Left lung (tissue), 10 donors: ENCODE measurements around the gene GPR82. TPM values are rescaled to one million over a fixed set of nuclear protein-coding genes. Genes with fewer than 3 reads are reported as not detected.

Source experiments
- ATAC-seq: fragments of 200-7000 bp; cut with Tn5 transposase; one replicate; pipeline ENCODE4 v1.9.1; 2020; ENCODE audit warnings: moderate library complexity
- DNase-seq, 4 donors: peaks; one replicate each; pipeline ENCODE4 v3.0.0-alpha.2; 2013 to 2020
- H3K27ac ChIP-seq, 2 donors: fragments of 200-600 bp; sonication (generic) in 1 of 2; one replicate each; pipeline versions ENCODE4 v1.5.0 to v1.8.0; 2020 to 2021
- H3K27me3 ChIP-seq, 2 donors: fragments of 200-600 bp; sonication (generic) in 1 of 2; one replicate each; pipeline versions ENCODE4 v1.5.0 to v1.8.0; 2020 to 2021
- H3K36me3 ChIP-seq, 2 donors: fragments of 200-600 bp; sonication (generic) in 1 of 2; one replicate each; pipeline versions ENCODE4 v1.5.0 to v1.8.0; 2020 to 2021
- H3K4me1 ChIP-seq, 2 donors: fragments of 200-600 bp; one replicate each; pipeline ENCODE4 v1.8.0; 2021
- H3K4me3 ChIP-seq, 2 donors: fragments of 200-600 bp; sonication (generic) in 1 of 2; one replicate each; pipeline versions ENCODE4 v1.5.0 to v1.8.0; 2020 to 2021; ENCODE audit warnings: mild to moderate bottlenecking in 1 of 2
- H3K9me3 ChIP-seq, 2 donors: fragments of 200-600 bp; sonication (generic) in 1 of 2; one replicate each; pipeline versions ENCODE4 v1.5.0 to v1.8.0; 2020 to 2021
- intact Hi-C, 2 donors: fragments of 100-400 bp; cut with DNase I; formaldehyde crosslinking; loops; one replicate each; pipeline versions ENCODE4 v1.11.2 to v1.14.2; 2022
- polyA plus RNA-seq, 6 donors: library from polyadenylated mRNA; unstranded; fragments of 120-200 nt; gene quantifications; one replicate each; pipeline ENCODE4 v1.2.1, GENCODE V29; 2013; ENCODE audit not compliant: insufficient read length in 6 of 6
- total RNA-seq, 2 donors: library from RNA; stranded (reverse); fragmentation: NEBNext Ultra II Directional; extraction: Animal tissue kit (Norgen Biotek cat#: 25700); gene quantifications; one replicate each; pipeline ENCODE4 v1.2.1, GENCODE V29; 2021
- TF ChIP-seq, protein P1 (sequence below), 2 donors: fragments of 200-600 bp; sonication (generic) in 1 of 2; IDR thresholded peaks; one replicate each; pipeline versions ENCODE4 v1.5.0 to v1.8.0; 2021; ENCODE audit warnings: antibody characterized with exemption in 2 of 2
- donor health status: DM: no; HTN: yes; CAD: no.
- donor health status: DM: no; HTN: no; CAD: no.

The GPR82 gene
- total and polyA plus RNA-seq, 8 donors, result 0.11 to 0.37 (median 0.18) TPM; not detected in 1

DNA sequence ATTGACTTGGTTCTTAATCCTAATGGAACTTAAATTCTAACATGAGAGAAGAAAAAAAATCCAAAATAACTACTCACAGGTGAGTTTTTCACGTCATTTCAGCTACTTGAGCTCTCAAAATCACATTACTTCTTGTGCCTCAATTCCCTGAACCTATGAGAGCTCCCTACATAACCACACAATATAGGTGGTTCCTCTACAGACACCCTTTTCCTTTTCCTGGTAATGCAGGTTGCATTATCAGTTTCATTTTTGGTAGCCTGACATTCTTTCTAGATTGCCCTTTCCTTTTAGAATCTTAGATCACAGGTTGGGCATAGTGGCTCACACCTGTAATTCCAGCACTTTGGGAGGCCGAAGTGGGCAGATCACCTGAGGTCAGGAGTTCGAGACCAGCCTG lies 31.0 kb upstream of the GPR82 start:
- no peak overlapping the region for H3K4me3 ChIP-seq
- H3K27me3 ChIP-seq, result no peaks in the 10 kb centered on the region
- H3K4me1 ChIP-seq, result no peaks in the 10 kb centered on the region
- no peak for DNase-seq
- no peak for ATAC-seq
- intact Hi-C loops, result no loop called here
- TF ChIP-seq, protein P1, sequence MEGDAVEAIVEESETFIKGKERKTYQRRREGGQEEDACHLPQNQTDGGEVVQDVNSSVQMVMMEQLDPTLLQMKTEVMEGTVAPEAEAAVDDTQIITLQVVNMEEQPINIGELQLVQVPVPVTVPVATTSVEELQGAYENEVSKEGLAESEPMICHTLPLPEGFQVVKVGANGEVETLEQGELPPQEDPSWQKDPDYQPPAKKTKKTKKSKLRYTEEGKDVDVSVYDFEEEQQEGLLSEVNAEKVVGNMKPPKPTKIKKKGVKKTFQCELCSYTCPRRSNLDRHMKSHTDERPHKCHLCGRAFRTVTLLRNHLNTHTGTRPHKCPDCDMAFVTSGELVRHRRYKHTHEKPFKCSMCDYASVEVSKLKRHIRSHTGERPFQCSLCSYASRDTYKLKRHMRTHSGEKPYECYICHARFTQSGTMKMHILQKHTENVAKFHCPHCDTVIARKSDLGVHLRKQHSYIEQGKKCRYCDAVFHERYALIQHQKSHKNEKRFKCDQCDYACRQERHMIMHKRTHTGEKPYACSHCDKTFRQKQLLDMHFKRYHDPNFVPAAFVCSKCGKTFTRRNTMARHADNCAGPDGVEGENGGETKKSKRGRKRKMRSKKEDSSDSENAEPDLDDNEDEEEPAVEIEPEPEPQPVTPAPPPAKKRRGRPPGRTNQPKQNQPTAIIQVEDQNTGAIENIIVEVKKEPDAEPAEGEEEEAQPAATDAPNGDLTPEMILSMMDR (IDR thresholded peaks at IDR 0.05), result no peak
- no peak overlapping the region for H3K27ac ChIP-seq
- H3K36me3 ChIP-seq, result no peaks in the 10 kb centered on the region
- H3K9me3 ChIP-seq, result no peaks in the 10 kb centered on the region

DNA sequence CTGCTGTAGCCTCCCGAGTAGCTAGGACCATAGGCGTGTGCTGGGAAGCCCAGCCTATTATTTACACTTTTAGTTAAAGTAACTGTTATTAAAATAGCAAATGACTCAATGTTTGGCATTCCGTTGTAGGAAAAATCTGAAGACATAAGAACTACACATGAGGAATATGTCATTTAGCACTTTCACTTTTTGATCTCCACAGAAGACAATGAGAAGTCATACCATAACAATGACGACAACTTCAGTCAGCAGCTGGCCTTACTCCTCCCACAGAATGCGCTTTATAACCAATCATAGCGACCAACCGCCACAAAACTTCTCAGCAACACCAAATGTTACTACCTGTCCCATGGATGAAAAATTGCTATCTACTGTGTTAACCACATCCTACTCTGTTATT lies 28.6 kb upstream of the GPR82 start:
- Histone ChIP-seq H3K9me3 (no peaks in the 10 kb centered on the region), H3K36me3 (no peaks in the 10 kb centered on the region), H3K4me3 (no peak overlapping the region), H3K4me1 (no peaks in the 10 kb centered on the region), H3K27me3 (no peaks in the 10 kb centered on the region), H3K27ac (no peak overlapping the region)
- ATAC-seq (no peak), DNase-seq (no peak)
- TF ChIP-seq, protein P1 (IDR thresholded peaks at IDR 0.05), result no peak
- intact Hi-C loops, result no loop called here

DNA sequence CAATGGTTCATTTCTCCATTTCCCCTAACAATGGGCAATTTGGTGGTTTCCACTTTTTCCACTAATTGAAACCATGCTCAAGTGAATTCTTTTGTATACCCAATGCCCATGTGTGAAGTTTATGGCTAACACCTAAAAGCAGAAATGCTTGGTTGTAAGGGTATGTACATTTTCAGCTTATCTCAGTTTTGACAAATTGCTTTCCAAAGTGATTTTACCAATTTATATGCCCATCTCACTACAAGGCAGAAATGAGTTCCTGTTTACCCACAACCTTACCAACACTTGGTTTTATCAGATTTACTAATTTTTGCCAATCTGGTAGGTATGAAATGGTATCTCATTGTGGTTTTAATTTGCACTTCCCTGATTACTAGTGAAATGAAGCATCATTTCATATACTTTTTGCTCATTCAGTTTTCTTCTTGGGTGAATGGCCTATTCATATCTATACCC lies 20.4 kb upstream of the GPR82 start:
- Histone ChIP-seq H3K4me1 (peaks cover 0 to 10% of the 10 kb centered on the region in 2 donors), H3K4me3 (no peak overlapping the region), H3K27ac (no peak overlapping the region), H3K27me3 (no peaks in the 10 kb centered on the region), H3K36me3 (no peaks in the 10 kb centered on the region), H3K9me3 (no peaks in the 10 kb centered on the region)
- TF ChIP-seq, protein P1 (IDR thresholded peaks at IDR 0.05), result no peak
- intact Hi-C loops, result no loop called here
- ATAC-seq, result no peak
- DNase-seq, result no peak

DNA sequence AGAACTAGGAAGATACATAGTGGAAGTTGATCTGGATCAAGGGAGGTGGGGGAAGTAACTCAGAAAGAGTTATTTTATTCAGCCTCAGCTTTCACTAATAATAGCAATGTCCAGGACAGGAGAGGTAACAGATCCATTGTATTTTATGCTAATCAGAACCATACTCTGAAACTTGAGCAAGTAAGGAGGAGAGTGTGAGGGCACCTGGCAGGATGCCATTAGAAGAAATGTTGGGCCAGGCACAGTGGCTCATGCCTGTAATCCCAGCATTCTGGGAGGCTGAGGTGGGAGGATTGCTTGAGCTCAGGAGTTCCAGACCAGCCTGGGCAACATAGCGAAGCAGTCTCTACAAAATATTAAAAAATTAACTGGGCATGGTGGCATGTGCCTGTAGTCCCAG lies 18.9 kb upstream of the GPR82 start:
- ATAC-seq (no peak), DNase-seq (no peak)
- H3K4me3 ChIP-seq, result no peak overlapping the region
- intact Hi-C loops, result no loop called here
- no peaks in the 10 kb centered on the region for H3K36me3 ChIP-seq
- peak overlapping the region in 1 of 2 donors; percentile 82 for H3K27ac ChIP-seq
- H3K9me3 ChIP-seq, result no peaks in the 10 kb centered on the region
- peaks cover 0 to 10% of the 10 kb centered on the region in 2 donors for H3K4me1 ChIP-seq
- no peaks in the 10 kb centered on the region for H3K27me3 ChIP-seq
- TF ChIP-seq, protein P1 (IDR thresholded peaks at IDR 0.05), result no peak

DNA sequence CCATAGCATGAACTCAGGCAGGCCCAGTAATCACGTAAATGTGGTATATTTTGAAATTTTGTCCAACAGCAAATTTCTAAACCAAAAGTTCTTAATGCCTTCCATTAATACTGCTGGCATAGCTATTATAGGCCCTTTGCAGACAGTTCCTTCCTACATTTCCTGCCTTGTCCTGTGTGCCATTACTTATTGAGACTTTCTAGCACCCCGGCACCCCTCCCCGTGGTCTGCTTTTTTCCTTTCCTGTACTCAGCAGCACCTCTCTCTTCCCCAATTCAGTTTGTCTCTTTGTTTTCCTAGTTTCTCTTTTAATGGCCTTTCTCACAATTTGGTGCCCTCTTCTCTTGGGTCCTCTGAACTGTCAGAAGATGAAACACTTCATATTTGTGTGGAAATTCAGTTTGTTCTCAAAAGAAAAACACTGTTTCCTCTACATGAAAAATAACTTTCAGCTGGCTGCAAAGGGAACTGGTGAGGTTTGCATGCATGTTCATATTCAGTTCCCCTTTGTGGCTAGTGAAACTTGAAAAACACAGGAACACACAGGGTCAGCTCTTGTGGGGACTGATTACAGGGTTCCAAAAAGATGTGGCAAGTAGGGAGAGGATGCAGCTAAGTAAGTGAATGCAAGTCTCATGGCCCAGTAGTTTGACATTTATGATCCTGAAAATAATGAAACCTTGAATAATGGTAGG lies 18.2 kb upstream of the GPR82 start:
- H3K27me3 ChIP-seq, result no peaks in the 10 kb centered on the region
- H3K9me3 ChIP-seq, result no peaks in the 10 kb centered on the region
- intact Hi-C loops, result no loop called here
- TF ChIP-seq, protein P1 (IDR thresholded peaks at IDR 0.05), result no peak
- DNase-seq (no peak), ATAC-seq (peak; percentile 54)
- H3K4me3 ChIP-seq, result no peak overlapping the region
- H3K4me1 ChIP-seq, result peaks cover 0 to 10% of the 10 kb centered on the region in 2 donors
- H3K36me3 ChIP-seq, result no peaks in the 10 kb centered on the region
- peak overlapping the region in 1 of 2 donors; percentile 82 for H3K27ac ChIP-seq
